Measurements from ENCODE around the gene PTRH2.
"Not testable (repeated sequence)": the region's sequence is repeated elsewhere in the genome, so short reads cannot be mapped to it uniquely, and the experiment has no call there.

The PTRH2 gene

GRCh38 chr17:59707149-59707970 is at the start of gene PTRH2, which contains the start of gene VMP1:
PTRH2 (minus strand) TSS chr17:59707430; CDS start chr17:59697978, 9,452 bp downstream.
VMP1 (plus strand) TSS chr17:59707654; CDS start chr17:59731447, 23,793 bp downstream.
- peak; percentile 87 to 89 for DNase-seq

- DNase-seq = no peak
Observed at GRCh38 chr17:59756236-59756818, 49.1 kb upstream of the PTRH2 start.

DNA sequence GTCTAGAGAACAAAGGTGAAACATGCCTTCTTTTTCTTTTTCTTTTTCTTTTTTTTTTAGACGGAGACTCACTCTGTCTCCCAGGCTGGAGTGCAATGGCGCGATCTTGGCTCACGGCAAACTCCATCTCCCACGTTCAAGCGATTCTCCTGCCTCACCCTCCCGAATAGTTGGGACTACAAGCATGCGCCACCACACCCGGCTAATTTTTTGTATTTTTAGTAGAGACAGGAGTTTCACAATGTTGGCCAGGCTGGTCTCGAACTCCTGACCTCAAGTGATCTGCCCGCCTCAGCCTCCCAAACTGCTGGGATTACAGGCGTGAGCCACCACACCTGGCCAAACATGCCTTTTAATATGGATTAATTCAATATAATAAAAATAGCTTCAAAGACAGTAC is 47.8 kb upstream of the PTRH2 start:
- DNase-seq = not testable (repeated sequence)

GRCh38 chr17:59754552-59754951 is 47.3 kb upstream of the PTRH2 start:
- peak; percentile 52 to 67 for DNase-seq

DNA sequence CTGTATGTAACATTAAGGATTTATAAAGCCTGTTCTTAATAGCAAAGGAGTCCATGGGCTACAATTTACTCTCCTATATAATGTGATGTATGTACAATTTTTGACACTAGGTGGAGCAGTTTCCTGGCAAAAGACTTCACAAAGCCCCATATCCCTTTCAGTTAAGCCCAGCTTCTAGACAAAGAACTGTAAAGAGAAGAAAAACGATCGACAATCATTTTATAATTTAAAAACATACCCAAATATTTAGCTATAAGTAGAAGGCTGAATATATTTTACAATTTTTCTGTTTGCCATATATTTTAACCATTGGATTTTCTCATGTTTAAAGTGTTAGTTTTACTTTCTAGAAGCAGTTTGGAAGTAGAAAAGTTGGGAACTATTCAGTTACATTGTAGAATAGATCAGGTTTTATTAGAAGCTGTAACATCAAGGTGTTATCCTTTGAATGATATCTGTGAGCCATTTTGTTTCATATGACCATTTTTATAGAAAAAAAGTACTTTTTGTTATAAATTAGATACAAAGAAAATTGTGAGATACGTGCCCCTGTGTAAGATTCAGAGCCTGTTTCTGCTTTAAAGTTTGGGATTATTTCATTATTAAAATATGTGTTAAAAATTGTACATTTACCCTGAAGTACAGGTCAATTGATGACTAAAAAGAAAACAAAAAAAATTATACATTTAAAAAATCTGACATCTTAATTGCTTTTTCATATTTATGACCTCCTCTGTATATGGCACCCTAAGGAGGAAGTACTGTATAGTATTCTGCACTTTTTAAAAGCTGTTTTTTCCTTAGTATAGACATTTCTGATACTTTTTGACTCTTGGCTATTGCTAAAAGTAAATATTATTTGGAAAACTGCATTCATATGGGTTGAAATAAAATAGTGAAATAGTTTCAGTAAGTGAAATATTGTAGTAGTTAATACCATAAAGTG is 46.6 kb upstream of the PTRH2 start:
- DNase-seq = peak in 1 of 2 donors; percentile 42

- DNase-seq = no peak
Observed at GRCh38 chr17:59752922-59753321, 45.7 kb upstream of the PTRH2 start.

DNA sequence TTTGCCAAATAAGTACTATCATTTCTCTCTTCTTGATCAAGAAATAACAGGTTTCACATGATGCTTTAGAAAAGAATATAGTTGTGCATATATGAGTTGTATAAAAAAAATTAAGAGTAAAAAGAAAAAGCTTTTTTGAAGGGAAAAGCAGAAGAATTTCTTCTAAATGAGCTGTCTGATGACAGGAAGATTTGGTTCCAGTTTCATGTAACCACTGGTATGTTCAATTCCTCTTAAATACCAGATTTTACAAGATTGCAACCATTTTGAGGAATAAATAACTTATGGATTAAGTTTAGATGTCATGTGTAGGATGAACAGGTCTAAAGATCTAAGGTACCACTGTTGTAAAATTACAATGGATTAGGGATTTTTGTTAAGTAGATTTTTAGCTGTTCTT is 45.2 kb upstream of the PTRH2 start:
- no peak for DNase-seq

GRCh38 chr17:59751955-59752413 is 44.8 kb upstream of the PTRH2 start:
- DNase-seq = no peak

GRCh38 chr17:59748591-59748990 is 41.4 kb upstream of the PTRH2 start:
- DNase-seq = no peak

DNA sequence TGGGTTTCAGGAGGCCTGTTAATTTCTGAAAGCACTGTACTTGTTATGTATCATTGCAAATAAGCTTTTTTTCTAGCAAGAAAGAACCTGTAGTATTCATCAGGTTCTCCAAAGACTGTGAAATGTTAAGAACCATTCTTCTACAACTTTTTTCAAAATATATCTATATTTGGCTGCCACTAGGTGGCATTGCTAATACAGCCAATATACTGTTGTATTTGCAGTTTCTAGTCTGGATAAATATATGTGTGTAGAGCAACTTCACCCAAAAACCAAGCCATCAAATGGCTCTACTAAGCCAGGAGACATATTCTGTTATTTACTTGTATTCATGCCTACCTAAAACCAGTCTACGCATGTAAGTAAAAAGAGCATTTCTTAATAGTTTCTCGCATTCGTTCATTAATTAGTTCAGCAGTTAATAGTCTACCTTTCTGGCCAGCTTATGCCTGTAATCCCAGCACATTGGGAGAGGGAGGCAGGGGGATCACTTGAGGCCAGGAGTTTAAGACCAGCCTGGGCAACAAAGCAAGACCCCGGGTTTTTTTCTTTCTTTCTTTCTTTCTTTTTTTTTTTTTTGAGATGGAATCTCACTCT is 39.7 kb upstream of the PTRH2 start:
- DNase-seq = no peak

DNA sequence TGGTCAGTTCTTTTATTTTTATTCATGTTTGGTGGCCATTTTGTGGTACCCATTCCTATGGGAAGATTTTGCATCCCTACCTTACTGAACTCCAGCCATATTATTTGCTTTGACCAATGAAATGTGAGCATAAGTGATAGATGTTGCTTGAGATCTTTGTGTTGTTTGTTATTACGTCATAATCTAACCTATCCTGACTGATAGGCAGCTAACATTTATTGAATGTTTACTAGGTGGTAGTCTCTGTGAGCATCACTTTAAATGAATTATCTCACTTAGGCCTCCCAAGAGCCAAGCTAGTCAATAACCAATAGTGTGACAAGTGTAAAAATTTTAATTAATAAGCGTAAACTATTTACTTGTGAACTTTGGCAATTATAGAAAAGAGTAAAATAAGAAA is 37.8 kb upstream of the PTRH2 start:
- no peak for DNase-seq

- no peak for DNase-seq
Observed at GRCh38 chr17:59743842-59744241, 36.6 kb upstream of the PTRH2 start.

- DNase-seq = no peak
Observed at GRCh38 chr17:59737324-59737723, 30.1 kb upstream of the PTRH2 start.

- no peak for DNase-seq
Observed at GRCh38 chr17:59734226-59734625, 27.0 kb upstream of the PTRH2 start.

DNA sequence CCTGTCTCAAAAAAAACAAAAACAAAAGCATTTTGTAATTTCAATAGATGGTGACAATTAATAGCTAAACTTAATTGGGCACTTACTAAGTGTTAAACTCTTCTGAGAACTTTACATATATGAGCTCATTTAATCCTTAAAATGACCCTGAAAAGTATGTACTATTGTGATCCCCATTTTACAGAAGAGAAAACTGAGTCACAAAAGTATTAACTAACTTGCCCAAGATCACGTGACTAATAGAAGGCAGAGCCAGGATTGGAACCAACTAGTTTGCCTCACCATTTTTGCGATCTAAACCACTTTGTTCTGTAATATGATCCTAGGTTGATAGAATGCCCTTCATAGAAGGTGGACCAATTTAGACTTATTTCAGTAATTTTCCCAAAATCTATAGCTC is 26.5 kb upstream of the PTRH2 start:
- no peak for DNase-seq

DNA sequence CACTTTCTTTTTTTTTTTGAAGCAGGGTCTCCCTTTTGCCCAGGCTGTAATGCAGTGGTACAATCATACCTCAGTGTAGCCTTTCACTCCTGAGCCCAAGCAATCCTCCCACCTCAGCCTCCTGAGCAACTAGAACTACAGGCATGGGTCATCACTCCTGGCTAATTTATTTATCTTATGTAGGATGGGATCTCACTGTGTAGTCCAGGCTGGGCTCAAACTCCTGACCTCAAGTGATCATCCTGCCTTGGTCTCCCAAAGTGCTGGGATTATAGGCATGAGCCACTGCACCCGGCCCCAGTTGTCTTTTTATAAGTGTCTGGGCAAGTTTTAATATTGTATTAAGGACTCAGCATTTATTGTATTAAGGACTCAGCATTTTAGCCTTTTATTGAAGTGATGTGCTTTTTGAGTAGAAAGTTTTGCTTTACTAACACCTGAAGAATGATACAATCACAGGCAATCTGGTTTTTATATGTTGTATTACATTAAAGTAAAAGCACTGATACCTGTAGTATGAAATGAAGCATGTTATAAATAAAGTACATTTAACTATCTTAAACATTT is 23.1 kb upstream of the PTRH2 start:
- no peak for DNase-seq

DNA sequence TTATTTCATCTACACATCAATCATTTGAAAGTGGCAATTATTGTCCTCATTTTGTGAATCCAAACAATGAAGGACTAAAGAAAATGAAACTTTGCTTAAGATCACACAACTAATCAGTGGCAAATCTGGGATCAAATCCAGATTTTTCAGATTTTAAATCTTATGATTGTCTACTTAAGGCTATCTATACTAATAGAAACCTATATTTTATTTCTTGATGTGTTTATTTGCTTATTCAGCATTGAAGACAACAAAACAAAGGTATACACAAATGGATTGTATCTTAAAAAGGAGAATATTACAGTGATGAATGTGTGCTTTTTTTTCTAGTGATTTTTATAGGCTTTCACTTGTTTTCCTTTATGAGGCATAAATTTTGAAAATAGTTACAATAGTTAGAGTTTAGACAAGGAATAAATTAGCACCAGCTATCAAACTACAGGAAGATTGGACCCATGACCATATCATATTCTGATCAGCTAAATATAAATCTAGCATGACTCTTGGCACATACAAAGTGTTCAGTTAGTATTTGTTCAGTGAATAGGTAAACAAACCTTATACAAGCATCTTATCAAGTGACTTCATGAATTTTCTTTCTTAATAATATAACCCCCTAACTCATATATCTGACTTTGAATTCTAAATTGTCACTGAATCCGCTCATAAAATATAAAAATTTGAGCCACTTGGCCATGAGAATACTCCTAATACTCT is 20.7 kb upstream of the PTRH2 start:
- DNase-seq = no peak

DNA sequence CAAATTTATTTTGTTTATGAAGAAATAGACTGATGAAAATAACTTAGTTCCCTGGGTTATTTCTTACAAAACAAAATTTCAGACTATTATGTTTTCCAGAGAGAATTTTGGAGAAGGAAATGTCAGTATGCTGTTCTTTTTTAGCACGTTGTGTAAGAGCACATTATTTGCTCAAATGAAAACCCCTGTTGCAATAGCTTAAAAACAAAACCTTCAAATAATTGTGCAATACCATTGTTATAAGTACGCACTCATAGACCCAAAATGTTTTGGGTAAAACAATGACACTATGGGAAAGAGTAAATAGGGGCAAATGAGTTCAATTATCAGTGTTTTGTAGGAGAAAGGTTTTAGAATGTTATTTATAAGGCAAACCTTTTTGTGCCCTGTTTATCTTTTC is 18.5 kb upstream of the PTRH2 start:
- DNase-seq = no peak

GRCh38 chr17:59723607-59724006 is 16.4 kb upstream of the PTRH2 start:
- DNase-seq = no peak

- no peak for DNase-seq
Observed at GRCh38 chr17:59723041-59723440, 15.8 kb upstream of the PTRH2 start.

DNA sequence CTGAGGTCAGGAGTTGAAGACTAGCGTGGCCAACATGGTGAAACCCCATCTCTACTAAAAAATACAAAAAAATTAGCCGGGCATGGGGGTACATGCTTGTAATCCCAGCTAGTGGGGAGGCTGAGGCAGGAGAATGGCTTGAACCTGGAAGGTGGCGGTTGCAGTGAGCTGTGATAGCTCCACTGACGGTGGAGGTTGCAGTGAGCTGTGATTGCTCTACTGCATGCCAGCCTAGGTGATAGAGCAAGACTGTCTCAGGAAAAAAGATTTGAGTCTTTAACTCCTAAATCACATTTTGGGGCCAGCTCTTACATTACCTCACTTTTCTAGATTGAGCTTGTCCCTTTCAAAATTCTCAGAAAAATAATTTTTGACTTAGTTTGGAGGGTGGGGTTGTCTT is 15.4 kb upstream of the PTRH2 start:
- no peak for DNase-seq

DNA sequence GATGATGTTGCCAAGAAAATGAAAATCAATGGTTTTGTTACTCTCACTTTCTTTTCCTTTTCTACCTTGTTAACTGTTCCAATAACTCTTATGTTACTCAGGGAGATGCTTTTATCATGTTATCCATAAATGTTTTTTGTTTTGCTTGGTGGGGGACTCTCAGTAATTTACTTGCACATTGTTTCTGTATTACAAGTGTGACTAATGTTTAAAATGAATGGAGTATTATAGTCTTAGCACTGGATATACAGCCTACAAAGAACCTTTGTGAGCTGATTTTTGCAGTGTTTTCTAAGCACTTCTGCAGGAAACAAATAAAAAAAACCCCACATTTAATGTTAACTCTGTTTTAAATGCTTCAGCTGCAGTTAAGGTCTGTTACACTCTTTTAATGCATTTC is 12.3 kb upstream of the PTRH2 start:
- DNase-seq = no peak

All from activated CD4-positive, alpha-beta T cell treated with anti-CD3 and anti-CD28 coated beads for 4 hours (primary cell).